Measurements from ENCODE around the gene ODF2L. TPM values are rescaled to one million over a fixed set of nuclear protein-coding genes. Genes with fewer than 3 reads are reported as not detected.

ODF2L gene
- total RNA-seq, 2 experiments from 2014 or later = 68.1 to 71.2 TPM

DNA sequence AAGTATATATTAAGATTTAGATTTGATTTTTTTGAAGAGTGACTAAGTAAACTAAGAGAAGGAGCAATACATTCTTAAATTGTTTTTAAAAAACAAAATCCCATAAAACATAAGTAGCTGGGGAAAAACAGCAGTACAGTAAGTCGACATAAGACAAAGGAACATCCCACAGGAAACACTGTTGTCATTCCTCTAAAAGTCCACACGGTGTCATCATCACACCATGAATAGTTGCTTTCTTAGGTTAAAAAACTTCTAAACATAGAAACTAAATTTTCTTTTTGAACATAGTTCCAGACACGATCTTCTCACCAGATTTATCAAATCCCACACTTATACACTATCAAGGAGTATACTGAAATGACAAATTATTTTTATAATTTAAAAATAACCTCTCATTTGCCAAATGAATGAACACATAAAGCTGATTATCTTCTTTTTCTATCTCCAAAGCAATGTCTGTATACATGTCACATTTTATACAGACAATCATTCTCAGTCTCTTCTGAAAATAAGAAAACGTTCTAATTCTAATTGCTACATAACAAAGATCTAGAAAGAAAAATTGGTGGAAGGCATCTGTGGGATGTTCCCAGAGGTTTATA lies 15.8 kb downstream of the ODF2L start:
- peak in 4 of 14 experiments; percentile 38 to 80 (median 72) for DNase-seq
- no peak overlapping the region for H3K4me3 Mint-ChIP-seq
- Histone ChIP-seq H3K4me1 (ENCODE audit: insufficient read depth, low read length) (no peaks in the 10 kb centered on the region), H3K36me3 (ENCODE audit: insufficient read depth, low read length) (peaks cover 12% of the 10 kb centered on the region), H3K27ac (ENCODE audit: low read depth in 1 of 2, low read length in 2 of 2) (no peak overlapping the region), H3K4me3 (ENCODE audit: low read length) (no peak overlapping the region), H3K27me3 (ENCODE audit: control insufficient read depth in 1 of 2, insufficient read depth in 2 of 2, low read length in 2 of 2) (no peaks in the 10 kb centered on the region), H3K9me3 (ENCODE audit: control insufficient read depth in 1 of 2, insufficient read depth in 1 of 2, low read length in 2 of 2) (peaks cover 0 to 7% of the 10 kb centered on the region in 2 experiments)
- H3K4me1 Mint-ChIP-seq (ENCODE audit: low read depth) = peaks cover 29% of the 10 kb centered on the region
- ATAC-seq (ENCODE audit: poor library complexity) = peak; percentile 86
- CTCF ChIA-PET = interaction anchor here (0.6 to 2.1 kb wide), 15 partner anchors 10 to 361 kb away, joined by 3 to 10 read pairs (median 4); partner anchors contain the start of gene ODF2L
- H3K27me3 Mint-ChIP-seq = no peaks in the 10 kb centered on the region
- peak overlapping the region; percentile 69 for H3K27ac Mint-ChIP-seq
- POLR2A ChIA-PET = interaction anchor here (0.6 to 1.2 kb wide), 3 partner anchors 10 to 324 kb away, joined by 3 to 4 read pairs (median 4); partner anchors contain the start of genes ODF2L and SH3GLB1
- no peaks in the 10 kb centered on the region for H3K9me3 Mint-ChIP-seq
- intact Hi-C loops (cut with DNase I, micrococcal nuclease) = loop anchor here (1.0 to 10.0 kb wide), 5 partner anchors 122 to 704 kb away; partner anchors contain the start of gene SH3GLB1 (in 1 of the 2)
- H3K36me3 Mint-ChIP-seq (ENCODE audit: low read depth) = peaks cover 49% of the 10 kb centered on the region
- TF ChIP-seq, protein P1, sequence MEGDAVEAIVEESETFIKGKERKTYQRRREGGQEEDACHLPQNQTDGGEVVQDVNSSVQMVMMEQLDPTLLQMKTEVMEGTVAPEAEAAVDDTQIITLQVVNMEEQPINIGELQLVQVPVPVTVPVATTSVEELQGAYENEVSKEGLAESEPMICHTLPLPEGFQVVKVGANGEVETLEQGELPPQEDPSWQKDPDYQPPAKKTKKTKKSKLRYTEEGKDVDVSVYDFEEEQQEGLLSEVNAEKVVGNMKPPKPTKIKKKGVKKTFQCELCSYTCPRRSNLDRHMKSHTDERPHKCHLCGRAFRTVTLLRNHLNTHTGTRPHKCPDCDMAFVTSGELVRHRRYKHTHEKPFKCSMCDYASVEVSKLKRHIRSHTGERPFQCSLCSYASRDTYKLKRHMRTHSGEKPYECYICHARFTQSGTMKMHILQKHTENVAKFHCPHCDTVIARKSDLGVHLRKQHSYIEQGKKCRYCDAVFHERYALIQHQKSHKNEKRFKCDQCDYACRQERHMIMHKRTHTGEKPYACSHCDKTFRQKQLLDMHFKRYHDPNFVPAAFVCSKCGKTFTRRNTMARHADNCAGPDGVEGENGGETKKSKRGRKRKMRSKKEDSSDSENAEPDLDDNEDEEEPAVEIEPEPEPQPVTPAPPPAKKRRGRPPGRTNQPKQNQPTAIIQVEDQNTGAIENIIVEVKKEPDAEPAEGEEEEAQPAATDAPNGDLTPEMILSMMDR (IDR thresholded peaks at IDR 0.05) = peak; percentile 95

DNA sequence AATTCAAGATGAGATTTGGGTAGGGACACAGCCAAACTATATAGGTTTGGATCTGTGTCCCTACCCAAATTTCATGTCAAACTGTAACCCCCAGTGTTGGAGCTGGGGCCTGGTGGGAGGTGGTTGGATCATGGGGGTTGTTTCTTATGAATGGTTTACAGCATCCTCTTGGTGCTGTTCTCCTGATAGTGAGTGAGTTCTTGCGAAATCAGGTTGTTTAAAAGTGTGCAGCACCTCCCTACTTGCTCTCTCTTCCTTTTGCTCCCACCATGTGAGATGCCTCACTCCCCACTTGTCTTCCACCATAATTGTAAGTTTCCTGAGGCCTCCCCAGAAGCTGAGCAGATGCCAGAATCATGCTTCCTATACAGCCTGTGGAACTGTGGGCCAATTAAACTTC lies 17.3 kb downstream of the ODF2L start:
- H3K4me1 ChIP-seq (ENCODE audit: insufficient read depth, low read length) = no peaks in the 10 kb centered on the region
- Mint-ChIP-seq H3K4me3 (no peak overlapping the region), H3K9me3 (no peaks in the 10 kb centered on the region), H3K36me3 (ENCODE audit: low read depth) (peaks cover 62% of the 10 kb centered on the region), H3K27ac (no peak overlapping the region), H3K27me3 (no peaks in the 10 kb centered on the region), H3K4me1 (ENCODE audit: low read depth) (peaks cover 29% of the 10 kb centered on the region)
- DNase-seq (no peak), ATAC-seq (ENCODE audit: poor library complexity) (no peak)
- H3K36me3 ChIP-seq (ENCODE audit: insufficient read depth, low read length) = peaks cover 20% of the 10 kb centered on the region
- H3K27me3 ChIP-seq (ENCODE audit: control insufficient read depth in 1 of 2, insufficient read depth in 2 of 2, low read length in 2 of 2) = no peaks in the 10 kb centered on the region
- intact Hi-C loops (cut with DNase I, micrococcal nuclease) = loop anchor here in 1 of 2 experiments (10.0 kb wide), 2 partner anchors 456 to 706 kb away; no protein-coding TSS in a partner anchor
- ChIA-PET CTCF (interaction anchor here (1.3 to 2.1 kb wide), 2 partner anchors 18 to 123 kb away, joined by 3 to 10 read pairs; no protein-coding TSS in a partner anchor), POLR2A (interaction anchor here (0.9 kb wide), 1 partner anchor 9 kb away, joined by 3 read pairs; no protein-coding TSS in a partner anchor)
- TF ChIP-seq, protein P1 (IDR thresholded peaks at IDR 0.05) = no peak
- H3K27ac ChIP-seq (ENCODE audit: low read depth in 1 of 2, low read length in 2 of 2) = no peak overlapping the region
- no peak overlapping the region for H3K4me3 ChIP-seq (ENCODE audit: low read length)
- H3K9me3 ChIP-seq (ENCODE audit: control insufficient read depth in 1 of 2, insufficient read depth in 1 of 2, low read length in 2 of 2) = peaks cover 0 to 7% of the 10 kb centered on the region in 2 experiments

DNA sequence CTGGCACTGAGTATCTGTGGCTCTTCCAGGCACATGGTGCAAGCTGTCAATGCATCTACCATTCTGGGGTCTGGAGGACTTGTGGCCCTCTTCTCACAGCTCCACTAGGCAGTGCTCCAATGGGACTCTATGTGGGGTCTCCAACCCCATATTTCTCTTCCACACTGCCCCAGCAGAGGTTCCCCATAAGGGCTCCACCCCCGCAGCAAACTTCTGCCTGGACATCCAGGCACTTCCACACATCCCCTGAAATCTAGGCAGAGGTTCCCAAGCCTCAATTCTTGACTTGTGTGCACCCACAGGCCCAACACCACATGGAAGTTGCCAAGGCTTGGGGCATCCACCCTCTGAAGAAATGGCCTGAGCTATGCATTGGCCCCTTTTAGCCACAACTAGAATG lies 18.8 kb downstream of the ODF2L start:
- Histone ChIP-seq H3K27ac (ENCODE audit: low read depth in 1 of 2, low read length in 2 of 2) (no peak overlapping the region), H3K9me3 (ENCODE audit: control insufficient read depth in 1 of 2, insufficient read depth in 1 of 2, low read length in 2 of 2) (peaks cover 0 to 7% of the 10 kb centered on the region in 2 experiments), H3K4me1 (ENCODE audit: insufficient read depth, low read length) (no peaks in the 10 kb centered on the region), H3K4me3 (ENCODE audit: low read length) (no peak overlapping the region), H3K36me3 (ENCODE audit: insufficient read depth, low read length) (peaks cover 24% of the 10 kb centered on the region), H3K27me3 (ENCODE audit: control insufficient read depth in 1 of 2, insufficient read depth in 2 of 2, low read length in 2 of 2) (no peaks in the 10 kb centered on the region)
- ChIA-PET POLR2A (interaction anchor here (0.6 kb wide), 1 partner anchor 552 kb away, joined by 3 read pairs; no protein-coding TSS in a partner anchor), CTCF (no interaction called here)
- intact Hi-C loops (cut with DNase I, micrococcal nuclease) = loop anchor here in 1 of 2 experiments (10.0 kb wide), 2 partner anchors 457 to 707 kb away; no protein-coding TSS in a partner anchor
- peaks cover 16% of the 10 kb centered on the region for H3K4me1 Mint-ChIP-seq (ENCODE audit: low read depth)
- H3K4me3 Mint-ChIP-seq = no peak overlapping the region
- H3K27ac Mint-ChIP-seq = no peak overlapping the region
- no peak for ATAC-seq (ENCODE audit: poor library complexity)
- no peaks in the 10 kb centered on the region for H3K9me3 Mint-ChIP-seq
- peaks cover 72% of the 10 kb centered on the region for H3K36me3 Mint-ChIP-seq (ENCODE audit: low read depth)
- H3K27me3 Mint-ChIP-seq = no peaks in the 10 kb centered on the region
- no peak for DNase-seq
- TF ChIP-seq, protein P1 (IDR thresholded peaks at IDR 0.05) = no peak

Measured in CD4-positive, alpha-beta T cell (primary cell).